GM19455 (cell line): ENCODE results near the gene SMYD3.

Experiments used
- ATAC-seq: cut with Tn5 transposase; IDR thresholded peaks from one replicate; pipeline ENCODE4 v1.9.1; 2021; ENCODE audit not compliant: unreplicated experiment

SMYD3 gene

GRCh38 chr1:246122071-246122470, 385.0 kb downstream of the SMYD3 start:
- no peak for ATAC-seq

- no peak for ATAC-seq
These were observed 385.5 kb downstream of the SMYD3 start for GRCh38 chr1:246121533-246121932.

GRCh38 chr1:246117066-246117791, 389.9 kb downstream of the SMYD3 start:
- peak; percentile 88 for ATAC-seq

DNA sequence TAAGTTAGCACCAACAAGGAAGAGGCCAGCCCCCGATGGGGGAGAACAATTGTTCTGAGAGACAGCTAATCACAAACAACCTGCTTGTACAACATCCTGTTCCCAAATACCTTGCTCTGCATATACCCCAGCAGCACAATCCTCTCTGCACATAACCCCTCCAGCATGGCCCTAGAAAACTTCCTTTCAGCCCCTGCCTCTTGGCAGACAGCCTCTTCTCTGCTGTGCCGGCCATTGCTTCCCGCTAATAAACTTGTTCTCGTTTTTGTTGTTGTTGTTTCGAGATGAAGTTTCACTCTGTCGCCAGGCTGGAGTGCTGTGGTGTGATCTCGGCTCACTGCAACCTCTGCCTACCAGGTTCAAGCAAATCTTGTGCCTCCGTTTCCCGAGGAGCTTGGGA, 392.7 kb downstream of the SMYD3 start:
- no peak for ATAC-seq

DNA sequence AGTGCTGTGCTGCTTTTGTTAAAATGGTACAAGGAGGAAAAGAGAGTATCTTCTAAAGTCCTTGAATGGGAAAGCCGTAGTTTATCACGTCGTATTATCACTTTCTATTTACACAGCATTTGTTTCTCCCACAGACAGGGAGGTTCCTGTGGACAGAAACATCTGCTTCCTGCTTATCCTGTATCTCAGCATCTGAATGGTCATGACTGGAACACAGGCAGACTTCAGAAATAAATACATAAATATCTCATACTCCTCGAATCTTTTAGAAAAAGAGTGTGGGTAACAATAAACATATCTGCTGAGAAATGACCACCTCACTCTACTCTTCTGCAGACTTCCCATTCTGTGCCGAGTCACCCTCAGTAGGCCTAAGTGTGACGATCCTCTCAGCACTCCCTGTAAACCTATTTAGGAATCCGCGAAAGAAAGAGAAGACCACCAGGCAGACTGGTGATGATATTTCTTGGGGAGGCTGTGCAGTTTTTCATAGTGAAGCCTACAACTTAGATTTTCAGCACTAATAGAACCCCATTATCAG, 393.5 kb downstream of the SMYD3 start:
- no peak for ATAC-seq

- ATAC-seq: no peak
These were observed 395.5 kb downstream of the SMYD3 start for GRCh38 chr1:246111570-246111969.

GRCh38 chr1:246110343-246111219, 396.5 kb downstream of the SMYD3 start:
- ATAC-seq: no peak

DNA sequence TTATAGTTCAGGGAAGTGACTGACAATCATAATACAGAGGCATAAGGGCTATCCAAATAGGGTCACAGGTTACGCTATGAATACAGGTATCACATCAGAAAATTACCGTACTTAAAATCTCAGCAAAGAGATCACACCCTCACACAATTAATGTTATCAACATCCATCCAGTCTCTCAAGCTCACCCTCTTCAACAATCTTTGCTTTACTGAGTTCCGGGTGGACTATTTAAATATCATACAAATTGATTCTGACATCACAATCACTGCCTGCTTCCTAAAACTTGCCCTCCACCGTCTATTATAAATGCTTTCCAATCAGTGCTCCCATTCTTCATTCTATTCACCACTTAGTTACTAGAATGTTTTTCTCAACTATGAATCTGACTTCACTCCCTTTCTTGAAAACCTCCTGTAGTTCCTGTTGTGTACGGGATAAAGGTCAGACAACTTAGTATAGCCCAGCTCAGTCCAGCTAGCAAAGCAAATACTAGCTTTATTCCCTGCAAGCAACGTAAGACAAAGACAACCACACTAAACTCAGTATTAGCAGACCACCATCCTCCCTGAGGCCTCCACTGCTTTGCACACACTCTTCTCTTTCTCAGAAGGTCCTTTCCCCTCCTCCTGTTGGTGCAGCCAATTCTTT, 398.7 kb downstream of the SMYD3 start:
- ATAC-seq: no peak

DNA sequence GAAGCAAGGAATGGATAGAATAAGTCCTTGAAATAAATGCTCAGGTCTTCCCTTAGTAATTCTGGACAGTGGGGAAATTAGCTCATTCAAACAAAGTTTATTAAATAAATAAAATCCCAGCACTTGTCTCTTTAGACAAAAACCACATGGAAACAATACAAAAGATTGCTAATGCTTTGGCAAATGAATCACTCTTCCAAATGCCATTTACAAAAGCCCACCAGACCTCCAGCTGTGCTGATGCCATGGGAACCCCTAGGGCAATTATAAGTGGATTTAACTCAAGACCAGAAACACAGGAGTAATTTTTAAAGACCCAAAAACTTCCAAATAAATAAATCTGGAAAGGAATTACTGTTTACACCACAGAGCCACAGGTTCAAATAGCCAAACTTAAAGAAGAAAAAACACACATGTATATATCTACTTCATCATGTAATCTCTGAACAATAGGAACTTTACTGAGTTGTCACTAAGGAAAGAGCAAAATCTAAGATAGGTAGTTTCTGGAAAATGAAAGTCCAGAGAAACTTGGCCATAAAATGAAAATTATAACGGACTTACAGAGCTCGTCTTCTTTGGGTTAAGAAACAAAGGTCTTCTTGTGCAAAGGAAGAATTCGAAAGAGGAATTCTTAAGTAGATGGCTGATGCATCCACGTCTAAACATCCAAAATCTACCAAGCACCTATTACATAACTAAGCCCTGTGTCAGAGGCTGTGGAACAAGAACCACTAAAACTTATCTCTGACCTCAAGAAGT, 399.4 kb downstream of the SMYD3 start:
- no peak for ATAC-seq

DNA sequence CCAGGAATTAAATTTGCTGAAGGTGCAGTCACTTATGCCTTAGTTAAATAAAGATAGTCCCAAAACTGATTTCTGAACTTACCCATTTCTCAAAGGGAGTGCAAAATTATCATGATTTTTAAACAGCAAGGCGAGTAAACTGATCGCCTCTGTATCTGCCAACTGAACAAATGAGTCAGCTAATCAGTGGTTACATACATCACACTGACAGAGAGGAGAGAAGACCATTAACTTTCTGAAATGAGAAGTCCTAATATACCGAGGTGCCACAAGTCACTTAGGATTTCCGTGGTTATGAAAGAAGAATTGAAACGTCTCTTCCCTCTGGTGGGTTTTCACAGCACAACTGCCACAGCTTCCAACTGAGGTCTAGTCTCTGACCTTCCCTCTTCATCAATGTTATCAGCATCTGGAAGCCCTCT, 400.7 kb downstream of the SMYD3 start:
- ATAC-seq: no peak

GRCh38 chr1:246104927-246105326, 402.2 kb downstream of the SMYD3 start:
- ATAC-seq: no peak

DNA sequence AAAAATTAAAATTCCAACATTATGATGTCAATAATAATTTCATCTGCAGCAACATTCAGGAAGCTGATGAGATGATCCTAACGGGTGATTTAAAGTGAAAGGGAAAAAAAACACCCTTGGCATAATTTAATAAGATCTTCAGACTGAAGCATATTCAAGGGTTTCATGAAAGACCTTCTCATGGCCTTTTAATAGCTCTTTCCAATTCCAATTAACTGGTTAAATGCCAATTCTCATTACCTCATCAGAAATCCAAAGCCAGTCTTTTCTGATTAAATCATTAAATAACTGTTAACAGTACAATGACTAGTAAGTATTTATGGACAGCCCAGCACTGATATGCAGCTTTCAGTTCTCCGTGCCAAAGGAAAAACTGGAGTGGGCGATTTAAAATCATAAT, 407.5 kb downstream of the SMYD3 start:
- no peak for ATAC-seq

GRCh38 chr1:246096356-246096755, 410.7 kb downstream of the SMYD3 start:
- no peak for ATAC-seq

GRCh38 chr1:246095443-246095842, 411.6 kb downstream of the SMYD3 start:
- no peak for ATAC-seq

GRCh38 chr1:246093230-246093629, 413.8 kb downstream of the SMYD3 start:
- no peak for ATAC-seq

- ATAC-seq: no peak
These were observed 414.9 kb downstream of the SMYD3 start for GRCh38 chr1:246092136-246092535.

DNA sequence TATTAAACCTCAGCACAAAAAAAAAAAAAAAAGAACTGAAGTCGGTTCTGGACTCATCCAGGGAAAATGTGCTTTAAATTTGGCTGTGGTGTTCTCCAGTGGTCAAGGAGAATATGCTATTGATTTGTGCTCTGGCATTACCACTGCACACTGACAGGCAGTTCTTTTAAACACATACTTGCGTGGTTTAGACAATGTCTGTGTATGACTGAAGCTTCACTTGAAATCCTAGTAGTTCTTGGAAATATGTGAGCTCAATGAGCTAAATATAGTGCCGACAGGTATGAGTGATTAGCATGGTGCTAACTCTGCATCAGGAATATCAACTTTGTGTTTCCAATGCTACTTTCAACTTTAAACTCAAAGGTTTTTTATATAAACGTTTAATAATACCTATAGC, 415.6 kb downstream of the SMYD3 start:
- no peak for ATAC-seq

- no peak for ATAC-seq
These were observed 420.9 kb downstream of the SMYD3 start for GRCh38 chr1:246086191-246086590.

- ATAC-seq: no peak
These were observed 423.7 kb downstream of the SMYD3 start for GRCh38 chr1:246083416-246083815.

DNA sequence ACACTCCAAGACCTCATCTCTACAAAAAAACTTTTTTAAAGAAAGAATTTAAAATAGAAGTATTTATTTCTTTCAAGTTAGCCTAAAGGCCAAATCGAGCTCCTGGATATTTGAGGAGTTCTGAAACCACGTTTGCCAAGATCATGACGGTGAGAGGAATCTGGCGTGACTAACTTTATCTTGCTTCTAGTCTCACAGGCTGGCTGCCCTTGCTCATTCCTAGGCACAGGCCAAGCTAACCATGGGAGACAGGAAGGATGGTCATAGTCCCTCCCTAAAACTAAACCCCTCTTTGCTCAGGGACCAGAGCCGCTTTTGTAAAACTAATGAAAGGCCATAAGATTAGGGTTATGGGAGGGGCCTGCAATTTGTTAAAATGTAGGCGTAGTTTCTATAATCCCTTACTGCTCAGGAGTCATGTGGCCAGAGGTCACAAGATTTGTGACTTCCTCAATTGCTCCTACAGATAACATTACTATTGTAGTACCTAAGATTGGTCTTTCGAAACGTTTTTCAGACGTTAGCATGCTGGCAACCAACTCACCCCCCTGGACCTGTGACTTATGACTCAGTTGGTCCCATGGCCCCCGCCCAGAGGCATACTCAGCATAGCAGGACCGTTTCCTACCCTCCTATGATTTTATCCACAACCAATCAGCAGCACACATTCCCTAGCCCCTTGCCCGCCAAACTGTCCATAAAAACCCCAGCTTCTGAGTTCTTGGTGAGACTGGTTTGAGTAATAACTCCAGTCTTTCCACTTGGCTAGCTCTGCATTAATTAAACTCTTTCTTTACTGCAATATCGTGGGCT, 425.0 kb downstream of the SMYD3 start:
- ATAC-seq: no peak
